Measurements from ENCODE around the gene C1S. TPM values are rescaled to one million over a fixed set of nuclear protein-coding genes. Genes with fewer than 3 reads are reported as not detected.

Gene C1S
- total and polyA plus RNA-seq, 2 of the 4 experiments (the other 2 are of a cell fraction): 49.6 to 85.4 TPM

DNA sequence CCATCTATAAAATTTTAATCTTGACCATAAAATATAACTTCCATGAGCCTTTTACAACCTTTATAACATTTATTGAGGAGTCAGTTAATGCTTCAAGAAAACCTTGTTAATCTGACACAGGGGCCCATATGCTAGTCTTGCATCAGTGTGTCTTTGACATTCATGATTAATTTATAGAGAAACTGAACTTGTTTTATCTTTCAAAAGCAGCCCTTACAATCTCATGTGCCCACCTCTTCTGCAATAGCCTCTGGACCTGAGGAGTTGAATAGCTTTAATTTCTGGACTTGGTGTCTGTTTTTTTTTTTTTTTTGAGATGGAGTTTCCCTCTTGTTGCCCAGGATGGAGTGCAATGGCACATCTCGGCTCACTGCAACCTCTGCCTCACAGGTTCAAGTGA, 33.7 kb upstream of the C1S start:
- Histone ChIP-seq H2BK120ac (ENCODE audit: low read depth, low read length) (no peak overlapping the region), H3K27ac (ENCODE audit: insufficient read depth, low read length) (no peak overlapping the region), H2AFZ (replicated peaks; ENCODE audit: low read length, poor library complexity) (no peak overlapping the region), H3K9ac (ENCODE audit: low read depth, low read length) (no peak overlapping the region), H2AK9ac (replicated peaks; ENCODE audit: low read depth, low read length, poor library complexity) (no peak overlapping the region), H3K14ac (replicated peaks; ENCODE audit: low read depth, low read length) (no peak overlapping the region), H4K91ac (ENCODE audit: insufficient read depth, low read depth, low read length) (no peak overlapping the region), H3K18ac (ENCODE audit: low read depth, low read length) (no peak overlapping the region), H3K9me3 (ENCODE audit: control insufficient read depth, insufficient read depth, low read length) (no peaks in the 10 kb centered on the region), H3K4me3 (ENCODE audit: insufficient read depth, low read depth, low read length) (no peak overlapping the region), H3K4me1 (ENCODE audit: control insufficient read depth, insufficient read depth, low read length) (no peaks in the 10 kb centered on the region), H2BK15ac (ENCODE audit: low read depth, low read length) (no peak overlapping the region), H2BK20ac (ENCODE audit: low read depth, low read length) (no peak overlapping the region), H3K27me3 (ENCODE audit: control insufficient read depth, insufficient read depth, low read length) (peaks cover 2% of the 10 kb centered on the region; the same call in 1 of the 2 replicates), H3K36me3 (ENCODE audit: control insufficient read depth, insufficient read depth, low read length) (no peaks in the 10 kb centered on the region), H3K56ac (ENCODE audit: extremely low read depth, insufficient read depth, low read length) (no peak overlapping the region), H3K23ac (ENCODE audit: low read depth, low read length) (no peak overlapping the region), H2BK5ac (ENCODE audit: low read depth, low read length, poor library complexity, severe bottlenecking) (no peak overlapping the region), H4K20me1 (ENCODE audit: insufficient read depth, low read length) (no peaks in the 10 kb centered on the region), H4K5ac (ENCODE audit: low read depth, low read length) (no peak overlapping the region), H2AK5ac (ENCODE audit: low read depth, low read length) (no peak overlapping the region), H3K4me2 (ENCODE audit: low read depth, low read length) (no peak overlapping the region), H3K9me1 (ENCODE audit: insufficient read depth, low read length) (no peaks in the 10 kb centered on the region), H4K8ac (ENCODE audit: low read depth in 2 of 2, low read length in 2 of 2) (no peak overlapping the region), H3K4ac (ENCODE audit: low read depth, low read length) (no peak overlapping the region), H3K79me1 (ENCODE audit: low read depth in 1 of 2, low read length in 2 of 2) (no peaks in the 10 kb centered on the region)
- WGBS, 2 experiments (ENCODE audit: extremely low coverage in 2 of 2, insufficient read length in 1 of 2): no CpG with 5 or more reads among the region's 1 CpG
- in situ Hi-C loops (cut with MboI; ENCODE audit: low sequenced_read_pairs) (no loop called here), intact Hi-C loops (cut with micrococcal nuclease) (no loop called here), dilution Hi-C loops (cut with HindIII; ENCODE audit: low sequenced_read_pairs, unreplicated experiment) (no loop called here)
- no peak for DNase-seq
- CTCF ChIA-PET: no interaction called here
- no peak for ATAC-seq (ENCODE audit: low read depth)
- TF ChIP-seq BHLHE40 (IDR thresholded peaks at IDR 0.05; ENCODE audit: low read depth, low read length) (no peak), MAFK (IDR thresholded peaks at IDR 0.05; ENCODE audit: low read depth, low read length) (no peak), CHD1 (IDR thresholded peaks at IDR 0.05; ENCODE audit: low read depth, low read length) (no peak), RAD21 (IDR thresholded peaks at IDR 0.05; ENCODE audit: low read length) (no peak), RFX5 (IDR thresholded peaks at IDR 0.05; ENCODE audit: low read depth, low read length) (no peak), CEBPB (IDR thresholded peaks at IDR 0.05; ENCODE audit: low read depth, low read length) (no peak), FOS (IDR thresholded peaks at IDR 0.05; ENCODE audit: low read depth, low read length) (no peak)
- TF ChIP-seq, protein P1, sequence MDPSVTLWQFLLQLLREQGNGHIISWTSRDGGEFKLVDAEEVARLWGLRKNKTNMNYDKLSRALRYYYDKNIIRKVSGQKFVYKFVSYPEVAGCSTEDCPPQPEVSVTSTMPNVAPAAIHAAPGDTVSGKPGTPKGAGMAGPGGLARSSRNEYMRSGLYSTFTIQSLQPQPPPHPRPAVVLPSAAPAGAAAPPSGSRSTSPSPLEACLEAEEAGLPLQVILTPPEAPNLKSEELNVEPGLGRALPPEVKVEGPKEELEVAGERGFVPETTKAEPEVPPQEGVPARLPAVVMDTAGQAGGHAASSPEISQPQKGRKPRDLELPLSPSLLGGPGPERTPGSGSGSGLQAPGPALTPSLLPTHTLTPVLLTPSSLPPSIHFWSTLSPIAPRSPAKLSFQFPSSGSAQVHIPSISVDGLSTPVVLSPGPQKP (IDR thresholded peaks at IDR 0.05; ENCODE audit: borderline replicate concordance, low read depth, low read length): no peak
- no TSS peak for BruUV-seq (replicated peaks)
- POLR2A ChIA-PET (ENCODE audit: unreplicated experiment): no interaction called here

Measured in IMR-90 (cell line).